Measurements from ENCODE around the gene HS2ST1.
A peak's percentile ranks its signal among the peaks of the same experiment; 100 is the strongest.
"Not testable (repeated sequence)": the region's sequence is repeated elsewhere in the genome, so short reads cannot be mapped to it uniquely, and the experiment has no call there.

HS2ST1 gene

DNA sequence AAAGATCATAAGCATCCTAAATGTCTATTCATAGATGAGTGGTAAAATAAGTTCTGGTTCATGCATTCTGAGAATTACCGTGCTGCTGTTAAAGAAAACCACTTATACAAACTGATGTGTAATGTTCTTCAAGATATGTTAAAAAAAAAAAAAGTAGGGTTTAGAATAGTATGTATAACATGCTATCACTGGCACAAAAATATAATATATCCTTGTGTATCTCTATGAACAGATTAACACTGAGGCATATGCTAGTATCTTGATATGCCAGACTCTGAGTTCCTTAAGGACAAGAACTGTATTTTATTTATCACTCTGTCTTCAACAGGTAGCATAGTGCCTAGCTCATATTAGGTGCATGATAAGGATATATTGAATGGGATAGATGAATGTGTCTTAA, 108.9 kb downstream of the HS2ST1 start:
- no peak for DNase-seq (ENCODE audit: low read depth)

DNA sequence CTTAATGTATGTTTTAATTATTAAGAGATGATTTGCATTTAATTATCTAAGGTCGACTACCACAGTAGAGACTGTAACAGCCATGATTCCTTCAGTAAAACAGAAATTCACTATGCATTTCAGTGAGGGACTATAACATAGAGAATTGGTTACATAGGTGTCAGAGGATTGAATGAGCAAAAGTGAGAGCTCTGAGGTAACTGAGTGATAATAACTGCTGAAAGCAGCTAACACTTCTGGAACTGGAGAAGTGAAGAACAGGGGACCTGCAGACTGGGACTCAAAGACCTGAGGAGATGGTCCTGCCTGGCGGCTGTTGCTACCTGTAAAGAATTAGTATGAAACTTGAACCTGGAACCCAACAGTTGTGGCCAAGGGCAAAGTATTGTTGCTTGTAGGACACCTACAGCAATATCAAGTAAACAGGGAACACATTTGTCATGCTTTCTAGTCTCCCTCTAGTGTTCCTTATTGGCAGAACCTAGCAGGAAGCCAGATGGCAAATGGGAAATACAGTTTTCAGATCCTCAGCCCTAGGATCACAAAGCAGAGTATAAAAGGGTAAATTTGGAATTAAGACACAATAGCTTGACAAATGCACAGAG, 110.6 kb downstream of the HS2ST1 start:
- no peak for DNase-seq (ENCODE audit: low read depth)

DNA sequence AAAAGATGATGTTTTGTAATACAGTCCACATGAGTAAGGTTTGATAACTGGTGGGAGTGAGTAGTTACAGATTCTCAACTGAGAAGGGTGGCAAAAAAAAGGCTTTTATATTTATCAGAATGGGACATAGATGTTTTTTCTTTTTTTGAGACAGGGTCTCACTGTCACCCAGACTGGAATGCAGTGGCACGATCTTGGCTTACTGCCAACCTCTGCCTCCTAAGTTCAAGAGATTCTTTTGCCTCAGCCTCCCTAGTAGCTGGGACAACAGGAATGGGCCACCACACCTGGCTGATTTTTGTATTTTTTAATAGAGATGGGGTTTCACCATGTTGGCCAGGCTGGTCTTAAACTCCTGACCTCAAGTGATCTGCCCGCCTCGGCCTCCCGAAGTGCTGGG, 113.1 kb downstream of the HS2ST1 start:
- not testable (repeated sequence) for DNase-seq (ENCODE audit: low read depth)

DNA sequence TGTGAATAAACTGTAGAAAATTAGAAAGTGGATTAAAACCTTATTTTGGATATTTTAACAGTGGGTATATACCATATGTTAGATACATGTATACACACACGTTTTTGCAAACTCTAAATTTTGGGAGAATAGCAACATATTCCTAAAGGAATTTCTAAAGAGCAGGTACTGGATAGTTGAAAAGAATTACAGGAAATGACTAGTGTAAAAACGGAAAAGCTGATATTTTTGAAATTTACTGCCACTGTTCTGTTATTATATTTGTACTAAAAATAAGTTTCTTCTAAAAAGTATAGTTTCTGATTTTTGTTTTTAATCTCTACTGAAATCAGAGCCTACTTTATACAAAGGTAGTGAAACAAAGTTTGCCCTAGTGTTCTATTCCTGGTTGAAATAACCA, 114.1 kb downstream of the HS2ST1 start:
- DNase-seq (ENCODE audit: low read depth): no peak

DNA sequence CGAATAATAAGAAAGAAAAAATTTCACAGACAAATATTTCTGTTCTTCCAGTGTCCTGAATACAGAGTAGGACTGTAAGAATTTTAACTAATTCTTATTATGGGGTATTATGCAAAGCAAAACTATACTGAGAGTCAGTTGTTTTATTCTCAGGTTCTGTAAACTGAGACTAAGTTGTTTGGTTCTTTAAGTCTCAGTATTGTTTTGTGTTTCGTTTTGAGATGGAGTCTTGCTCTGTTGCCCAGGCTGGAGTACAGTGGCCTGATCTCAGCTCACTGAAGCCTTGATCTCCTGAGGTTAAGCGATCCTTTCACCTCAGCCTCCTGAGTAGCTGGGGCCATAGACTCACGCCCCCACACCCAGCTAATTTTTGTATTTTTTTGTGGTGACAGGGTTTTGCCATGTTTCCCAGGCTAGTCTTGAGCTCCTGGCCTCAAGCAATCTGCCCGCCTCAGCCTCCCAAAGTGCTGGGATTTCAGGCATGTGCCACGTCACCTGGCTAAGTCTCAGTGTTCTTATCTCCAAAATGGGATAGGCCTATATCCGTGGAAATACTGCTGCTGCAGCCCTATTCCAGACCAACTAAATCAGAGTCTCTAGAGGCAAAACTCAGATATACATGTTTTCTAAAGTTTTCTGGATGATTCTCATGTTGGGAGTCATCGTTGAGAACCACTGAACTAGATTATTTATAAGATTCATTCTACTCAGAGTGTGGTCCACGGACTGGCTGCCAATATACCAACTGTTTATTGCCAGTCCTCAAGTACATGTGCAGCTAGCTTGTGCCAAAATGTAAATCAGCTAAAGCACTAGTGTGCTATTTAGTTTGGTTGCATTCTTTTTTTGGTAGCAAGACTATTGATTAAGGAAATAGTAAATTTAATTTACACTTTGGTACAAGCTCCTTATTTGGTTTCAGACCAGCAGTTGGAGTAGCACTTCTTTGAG, 116.6 kb downstream of the HS2ST1 start:
- no peak for DNase-seq (ENCODE audit: low read depth)

DNA sequence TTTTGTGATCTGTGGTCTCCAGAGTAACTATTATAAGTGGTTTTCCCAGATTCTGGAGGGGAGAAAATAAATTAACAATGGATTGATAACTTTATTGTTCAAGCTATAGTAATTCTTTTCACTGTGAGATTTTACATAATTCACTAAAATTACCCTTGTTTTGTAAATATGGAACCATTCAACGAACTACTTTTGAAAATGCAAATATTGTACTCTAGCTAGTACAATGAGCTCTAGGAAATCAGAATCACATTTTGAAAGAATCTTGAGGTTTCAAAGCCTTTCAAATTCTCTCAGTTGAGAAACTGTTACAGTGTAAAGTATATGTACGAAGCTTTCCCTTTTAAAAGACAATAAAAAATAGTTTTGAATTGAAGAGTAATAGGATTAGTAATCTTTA, 119.9 kb downstream of the HS2ST1 start:
- DNase-seq (ENCODE audit: low read depth): no peak

DNA sequence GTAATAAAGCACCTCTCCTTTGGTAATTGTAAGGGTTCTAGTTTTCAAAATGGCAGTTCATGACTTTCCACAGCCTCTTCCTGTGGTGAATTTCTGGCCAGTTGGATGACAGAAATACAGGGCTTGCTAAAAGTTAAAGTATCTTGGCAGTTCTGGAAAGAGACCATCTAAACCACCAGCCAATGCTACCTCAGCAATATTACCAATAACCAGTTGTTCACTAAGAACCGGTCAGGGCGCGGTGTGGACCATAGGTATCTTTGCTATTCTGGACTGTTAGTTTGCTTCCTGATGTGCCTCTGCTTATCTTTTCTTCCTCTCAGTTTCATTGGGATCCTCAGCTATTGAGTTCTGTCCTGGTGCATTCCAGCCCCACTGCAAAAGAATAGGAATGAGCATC, 124.7 kb downstream of the HS2ST1 start:
- no peak for DNase-seq (ENCODE audit: low read depth)

DNA sequence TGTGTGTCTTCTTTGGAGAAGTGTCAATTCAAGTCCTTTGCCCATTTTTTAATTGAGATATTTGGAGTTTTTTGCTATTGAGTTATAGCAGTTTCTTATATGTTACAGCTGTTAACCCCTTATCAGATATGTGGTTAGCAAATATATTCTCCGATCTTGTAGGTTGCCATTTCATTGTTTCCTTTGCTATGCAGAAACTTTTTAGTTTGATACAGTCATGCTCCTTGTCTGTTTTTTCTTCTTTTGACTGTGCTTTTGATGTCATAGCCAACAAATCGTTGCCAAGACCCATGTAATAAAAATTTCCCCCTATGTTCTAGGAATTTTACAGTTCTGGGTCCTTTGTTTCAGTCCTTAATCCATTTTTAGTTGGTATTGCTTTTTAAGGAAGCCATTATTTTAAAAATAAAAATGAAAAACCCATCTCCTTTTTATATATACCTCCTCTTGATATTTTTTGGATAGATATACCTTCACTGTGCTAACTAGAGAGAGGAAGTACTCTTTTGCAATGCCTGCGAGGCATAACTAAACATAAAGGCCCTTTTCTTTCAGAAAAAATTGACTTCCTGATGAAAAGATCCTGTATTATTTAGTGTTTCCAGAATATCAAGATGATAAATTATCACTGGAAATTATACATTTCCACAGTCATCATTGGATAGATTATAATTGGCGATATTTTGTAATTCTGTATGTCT, 127.8 kb downstream of the HS2ST1 start:
- DNase-seq (ENCODE audit: low read depth): no peak

DNA sequence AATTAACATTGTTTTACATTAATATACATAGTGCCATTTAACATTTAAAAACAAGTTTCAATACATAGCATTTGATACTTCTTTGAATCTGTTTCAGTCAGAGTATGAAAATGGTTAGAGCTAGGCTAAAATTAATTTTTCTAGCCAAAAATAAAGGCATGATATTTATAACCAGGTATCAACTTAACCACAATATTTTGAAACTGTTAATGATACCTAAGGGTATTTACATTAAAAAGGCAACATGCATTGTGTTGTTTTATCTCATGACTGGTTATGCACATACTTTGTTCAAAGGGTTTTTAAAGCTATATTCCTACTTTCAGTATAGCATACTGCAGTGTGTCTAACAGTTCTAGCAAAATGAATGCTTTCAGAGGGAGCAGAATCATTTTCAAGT, 130.0 kb downstream of the HS2ST1 start:
- no peak for DNase-seq (ENCODE audit: low read depth)

DNA sequence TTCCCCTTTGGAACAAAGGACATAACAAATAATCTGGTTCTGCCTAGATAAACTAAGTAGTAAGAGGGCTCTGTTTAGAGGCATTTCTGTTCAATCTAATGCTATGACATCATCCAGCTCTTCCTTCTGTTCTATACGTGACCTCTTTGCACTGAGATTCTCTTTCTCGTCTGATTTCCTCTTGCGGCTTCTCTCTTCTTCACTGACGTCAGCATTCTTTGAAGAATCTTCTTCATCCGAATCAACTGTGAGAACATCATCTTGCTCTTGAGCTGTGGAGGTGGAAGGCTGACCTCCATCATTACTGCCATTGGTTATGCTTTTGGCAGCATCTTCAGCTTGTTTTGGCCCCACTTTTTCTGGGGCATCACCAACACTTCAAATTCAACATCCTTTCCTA, 130.4 kb downstream of the HS2ST1 start:
- peak; percentile 9 for DNase-seq (ENCODE audit: low read depth)

DNA sequence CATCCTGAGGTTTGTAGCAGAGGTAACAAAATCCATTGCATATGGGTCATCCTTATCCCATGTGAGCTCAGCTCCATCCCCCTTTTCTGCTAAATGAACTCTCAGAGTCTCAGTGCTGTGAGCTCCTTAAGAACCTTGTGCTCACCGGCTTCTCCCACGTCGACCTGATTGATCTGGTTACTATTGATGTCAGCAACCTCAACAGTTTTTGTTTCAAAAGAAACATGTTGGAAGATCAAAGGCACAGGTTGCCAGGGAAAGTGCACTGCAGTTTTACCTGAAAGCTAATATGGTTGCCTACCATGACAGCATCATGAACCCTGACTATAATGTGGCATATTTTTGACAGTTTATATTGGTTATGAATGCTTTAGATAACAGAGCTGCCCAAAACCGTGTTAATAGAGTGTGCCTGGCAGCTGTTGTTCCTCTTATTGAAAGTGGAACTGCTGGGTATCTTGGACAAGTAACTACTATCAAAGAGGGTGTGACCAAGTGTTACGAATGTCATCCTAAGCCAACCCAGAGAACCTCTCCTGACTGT, 131.4 kb downstream of the HS2ST1 start:
- peak; percentile 30 for DNase-seq (ENCODE audit: low read depth)

DNA sequence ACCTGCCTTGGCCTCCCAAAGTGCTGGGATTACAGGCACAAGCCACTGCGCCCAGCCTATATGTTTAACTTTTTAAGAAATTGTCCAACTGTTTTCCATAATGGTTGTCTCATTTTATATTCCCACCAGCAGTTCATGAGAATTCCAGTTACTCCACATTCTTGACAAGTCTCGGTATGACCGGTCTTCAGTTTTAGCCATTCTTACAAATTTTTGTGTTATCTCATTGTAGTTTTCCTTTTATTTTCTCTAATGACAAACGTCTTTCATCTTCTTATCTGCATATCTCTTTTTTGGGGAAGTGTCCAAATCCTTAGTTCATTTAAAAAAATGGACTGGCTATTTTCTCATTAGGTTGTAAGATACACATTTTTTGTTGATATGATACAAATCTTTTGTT, 132.5 kb downstream of the HS2ST1 start:
- DNase-seq (ENCODE audit: low read depth): no peak

DNA sequence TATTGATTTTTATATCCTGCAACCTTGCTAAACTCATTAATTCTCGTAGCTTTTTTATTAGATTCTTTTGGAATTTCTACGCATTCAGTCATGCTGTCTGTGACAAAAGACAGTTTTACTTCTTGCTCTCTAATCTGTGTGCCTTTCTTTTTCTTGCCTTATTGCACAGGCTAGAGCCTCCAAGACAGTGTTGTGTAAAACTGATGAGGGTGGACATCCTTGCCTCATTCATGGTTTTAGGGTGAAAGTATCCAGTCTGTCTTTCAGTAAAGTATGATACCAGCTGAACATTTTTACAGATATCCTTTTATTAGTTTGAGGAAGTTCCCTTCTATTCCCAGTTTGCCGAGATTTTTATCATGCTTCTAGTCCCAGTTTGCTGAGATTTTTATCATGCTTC, 133.8 kb downstream of the HS2ST1 start:
- no peak for DNase-seq (ENCODE audit: low read depth)

DNA sequence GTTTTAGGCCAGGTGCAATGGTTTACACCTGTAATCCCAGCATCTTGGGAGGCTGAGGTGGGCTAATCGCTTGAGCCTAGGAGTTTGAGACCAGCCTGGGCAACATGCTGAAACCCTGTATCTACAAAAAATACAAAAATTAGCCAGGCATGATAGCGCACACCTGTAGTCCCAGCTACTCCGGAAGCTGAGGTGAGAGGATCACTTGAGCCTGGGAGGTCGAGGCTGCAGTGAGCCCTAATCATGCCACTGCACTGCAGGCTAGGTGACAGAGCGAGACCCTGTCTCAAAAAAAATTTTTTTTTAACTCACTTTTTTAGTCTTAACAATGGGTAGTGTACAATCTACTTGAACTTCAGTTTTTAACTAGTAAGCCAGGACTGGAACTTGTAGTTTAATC, 137.5 kb downstream of the HS2ST1 start:
- DNase-seq (ENCODE audit: low read depth): no peak

DNA sequence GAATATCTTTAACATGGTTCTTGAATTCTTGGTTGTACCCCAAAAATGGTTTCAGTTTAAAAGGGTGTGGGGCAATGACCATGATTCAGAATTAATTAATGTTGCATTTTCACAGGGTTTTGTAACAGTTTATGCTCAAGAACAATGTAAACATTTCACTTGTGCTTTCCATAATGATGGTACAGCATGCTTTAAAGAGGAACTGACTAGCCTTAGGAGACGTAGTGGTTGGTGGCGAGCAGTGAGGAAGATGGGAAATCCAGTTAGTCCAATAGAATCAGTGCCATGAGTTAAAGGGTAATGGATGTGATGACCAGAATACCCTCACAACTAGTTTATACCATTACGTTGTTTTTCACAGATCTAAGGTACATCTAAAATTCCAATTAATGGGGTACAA, 138.0 kb downstream of the HS2ST1 start:
- DNase-seq (ENCODE audit: low read depth): no peak

DNA sequence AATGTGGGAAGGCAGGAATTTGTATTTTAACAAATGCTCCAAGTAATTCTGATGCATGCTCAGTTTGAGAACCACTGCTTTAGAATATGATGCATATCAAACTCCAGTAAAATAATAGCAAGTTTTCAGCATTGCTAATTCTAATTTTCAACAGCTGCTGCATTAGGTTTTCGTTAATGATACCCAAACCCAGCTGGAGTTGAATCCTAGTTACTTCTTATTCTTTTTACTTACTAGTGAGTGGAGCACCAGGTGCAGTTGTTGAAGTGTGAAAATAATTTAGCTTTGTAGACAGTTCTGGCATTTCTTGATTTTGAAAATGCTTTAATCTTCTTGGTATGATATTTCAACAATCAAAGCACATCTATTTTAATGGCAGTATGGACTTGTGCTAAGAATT, 138.5 kb downstream of the HS2ST1 start:
- DNase-seq (ENCODE audit: low read depth): no peak

DNA sequence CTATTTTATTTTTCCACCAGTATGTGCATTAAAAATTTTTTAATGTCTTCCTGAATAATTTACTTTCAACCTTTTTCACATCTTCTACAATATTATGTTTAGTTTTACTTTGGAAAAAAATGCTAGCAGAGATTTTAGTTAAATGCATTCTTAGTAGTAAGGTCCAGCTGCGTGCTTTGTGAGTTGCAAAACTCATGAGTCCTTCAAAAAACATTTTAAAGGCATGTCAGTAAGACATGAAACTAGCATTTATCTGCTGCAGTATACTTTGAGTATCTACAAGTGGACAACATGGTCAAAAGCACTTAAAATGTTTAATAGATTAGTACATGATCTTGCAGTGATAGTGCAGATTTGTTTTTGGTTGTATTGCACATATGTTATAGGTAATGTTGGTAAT, 139.0 kb downstream of the HS2ST1 start:
- DNase-seq (ENCODE audit: low read depth): no peak

DNA sequence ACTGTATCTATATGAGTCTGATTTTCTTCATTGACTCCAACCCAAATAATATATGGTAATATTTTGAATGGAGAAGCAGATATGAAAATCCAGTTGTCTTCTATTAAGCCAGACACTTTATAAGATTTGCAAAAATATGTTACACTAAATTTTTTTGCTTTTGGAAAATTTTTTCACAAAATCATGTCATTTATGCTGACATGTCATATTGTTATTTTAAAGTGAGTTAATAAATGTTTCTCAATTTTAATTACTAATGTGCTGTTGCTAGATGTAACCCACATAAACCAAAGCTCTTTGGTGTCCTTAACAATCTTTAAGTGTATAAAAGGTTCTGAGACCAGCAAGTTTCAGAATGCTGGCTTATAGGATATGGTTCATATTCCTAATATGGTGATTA, 142.5 kb downstream of the HS2ST1 start:
- DNase-seq (ENCODE audit: low read depth): no peak

DNA sequence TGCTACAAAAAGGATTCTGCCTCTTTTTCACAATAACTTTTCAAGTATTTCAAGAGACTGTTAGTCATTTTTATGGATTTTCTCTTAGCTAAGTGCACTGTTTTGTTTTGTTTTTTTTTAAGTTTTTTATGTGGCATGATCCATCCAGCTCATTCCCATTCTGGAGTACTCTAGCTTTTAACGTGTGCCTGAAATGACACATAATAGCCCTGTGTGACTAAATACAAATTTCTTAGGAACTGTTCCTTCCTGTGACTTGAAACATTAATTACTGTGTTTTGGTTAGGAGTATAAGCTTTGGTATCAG, 143.9 kb downstream of the HS2ST1 start:
- DNase-seq (ENCODE audit: low read depth): no peak

DNA sequence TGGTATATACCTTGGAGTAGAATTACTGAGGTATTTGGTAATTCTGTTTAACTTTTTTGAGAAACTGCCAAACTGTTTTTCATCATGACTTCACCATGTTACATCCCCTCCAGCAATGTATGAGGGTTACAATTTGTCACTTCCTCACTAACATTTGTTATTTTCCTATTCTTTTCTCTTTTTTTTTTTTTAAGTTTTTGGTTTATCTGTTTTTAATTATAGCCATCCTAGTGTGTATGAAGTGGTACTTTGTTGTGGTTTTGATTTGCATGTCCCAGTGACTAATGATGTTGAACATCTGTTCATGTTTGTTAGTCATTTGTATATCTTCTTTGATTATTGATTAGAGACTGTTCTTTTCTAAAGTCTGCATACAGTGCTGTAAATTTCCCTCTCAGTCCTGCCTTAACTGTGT, 147.3 kb downstream of the HS2ST1 start:
- DNase-seq (ENCODE audit: low read depth): no peak

DNA sequence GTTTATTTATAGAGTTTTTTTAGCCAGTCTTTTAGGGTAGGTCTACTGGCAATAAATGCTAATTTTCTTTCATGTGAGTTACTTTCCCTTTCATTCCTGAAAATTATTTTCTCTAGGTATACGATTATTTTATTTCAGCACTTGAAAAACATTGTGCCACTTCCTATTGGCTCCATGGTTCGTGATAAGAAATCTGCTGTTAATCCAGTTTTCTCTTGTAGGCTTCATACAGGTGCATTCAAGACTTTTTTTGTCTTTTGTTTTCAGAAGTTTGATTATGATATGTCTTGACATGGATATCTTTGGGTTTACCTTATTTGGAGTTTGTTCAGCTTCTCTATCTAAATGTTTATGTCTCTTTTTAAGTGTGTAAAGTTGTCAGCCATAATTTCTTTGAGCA, 148.3 kb downstream of the HS2ST1 start:
- DNase-seq (ENCODE audit: low read depth): no peak

DNA sequence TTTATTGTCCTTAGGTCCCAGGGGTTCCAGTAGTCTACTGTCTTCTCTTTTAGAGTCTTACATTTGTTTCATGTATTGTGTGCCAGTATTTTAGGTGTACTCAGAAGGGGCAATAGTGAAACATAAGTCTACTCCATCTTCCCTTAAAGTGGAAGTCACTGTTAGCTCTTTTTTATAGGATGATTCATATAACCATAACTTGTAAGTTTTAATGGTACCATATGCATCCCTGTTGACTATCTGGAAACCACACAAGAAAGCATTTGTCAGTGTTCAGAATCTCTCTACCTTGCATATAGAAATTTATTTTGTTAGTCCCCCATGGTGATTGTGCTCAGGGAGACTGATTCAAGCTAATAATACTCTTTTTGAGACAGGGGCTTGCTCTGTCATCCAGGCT, 149.9 kb downstream of the HS2ST1 start:
- no peak for DNase-seq (ENCODE audit: low read depth)

DNA sequence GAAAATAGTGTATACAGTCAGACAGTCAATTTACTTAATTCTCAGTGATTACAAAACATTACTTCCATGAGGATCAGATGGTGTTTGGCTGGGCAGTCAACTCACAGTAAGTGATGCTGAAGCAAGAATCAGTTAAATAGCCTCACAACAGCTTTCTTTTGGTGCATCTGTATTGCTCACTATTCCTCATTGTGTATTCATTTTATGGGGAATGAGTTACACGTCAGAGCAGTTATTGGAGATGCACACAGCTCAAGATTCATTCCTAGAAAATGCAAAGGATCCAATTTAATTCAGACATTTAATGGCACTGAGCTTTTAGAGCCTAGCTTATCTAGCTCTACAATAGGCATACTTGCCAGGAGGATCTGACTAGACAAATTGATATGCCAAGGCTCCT, 150.6 kb downstream of the HS2ST1 start:
- no peak for DNase-seq (ENCODE audit: low read depth)

Data from activated T-cell treated with anti-CD3 and anti-CD28 coated beads for 24 hours (primary cell).